NCI-H446 treated with DMSO at 0.1 percent for 48 hours (cell line): ENCODE results near the gene FCHO2.

Experiments
- DNase-seq: peaks from one replicate; lab custom pipeline; 2025; lab: John Stamatoyannopoulos, UW

Gene FCHO2

GRCh38 chr5:73137563-73138530 lies 182.0 kb downstream of the FCHO2 start:
- no peak for DNase-seq

GRCh38 chr5:73139485-73139884 lies 183.6 kb downstream of the FCHO2 start:
- DNase-seq, result no peak
